Thoracic aorta (tissue), 2 donors: ENCODE measurements around the gene VPS54. TPM values are rescaled to one million over a fixed set of nuclear protein-coding genes. Genes with fewer than 3 reads are reported as not detected.

Experiments used
- ATAC-seq: fragments of 150-250 bp; one replicate; pipeline ENCODE4 v1.8.0; 2017; ENCODE audit warnings: low read depth; ENCODE audit not compliant: insufficient number of reproducible peaks, low FRiP score
- DNase-seq: peaks from one replicate; pipeline ENCODE4 v3.0.0-alpha.2; 2020; ENCODE audit warnings: low spot score
- H3K27ac ChIP-seq, 2 donors: fragments of 200-600 bp; sonication (generic); 1 replicate in 1 of 2; 2 replicates in 1 of 2; pipeline ENCODE4 v1.5.1; 2016; ENCODE audit warnings: mild to moderate bottlenecking in 2 of 2, moderate library complexity in 2 of 2
- H3K27me3 ChIP-seq: fragments of 200-600 bp; sonication (generic); replicated peaks from 2 replicates; pipeline ENCODE4 v1.6.0; 2016; ENCODE audit warnings: mild to moderate bottlenecking; ENCODE audit not compliant: insufficient read depth
- H3K36me3 ChIP-seq: fragments of 200-600 bp; sonication (generic); one replicate; pipeline ENCODE4 v1.5.1; 2016
- H3K4me1 ChIP-seq, 2 donors: fragments of 200-600 bp; sonication (generic); 1 replicate in 1 of 2; 2 replicates in 1 of 2; pipeline versions ENCODE4 v1.5.1 to v1.6.0; 2016; ENCODE audit warnings: low read depth in 2 of 2, mild to moderate bottlenecking in 1 of 2; ENCODE audit not compliant: control insufficient read depth in 1 of 2
- H3K4me3 ChIP-seq: fragments of 200-600 bp; sonication (generic); 2 replicates; pipeline ENCODE4 v1.5.1; 2016; ENCODE audit warnings: mild to moderate bottlenecking
- H3K9me3 ChIP-seq: fragments of 200-600 bp; sonication (generic); 2 replicates; pipeline ENCODE4 v1.5.1; 2016
- total RNA-seq, 2 donors: library from RNA; depleted of rRNA; stranded (reverse); fragments of >200 nt; gene quantifications; one replicate each; pipeline versions ENCODE4 v1.1.0 to v1.2.3, GENCODE V29; 2016
- TF ChIP-seq, protein P1 (sequence below): fragments of 200-600 bp; sonication (generic); IDR thresholded peaks from one replicate; pipeline ENCODE4 v1.5.1; 2019; ENCODE audit warnings: antibody characterized with exemption

VPS54 gene
- total RNA-seq, 2 donors from 2014 or later = 20.0 to 22.1 TPM

DNA sequence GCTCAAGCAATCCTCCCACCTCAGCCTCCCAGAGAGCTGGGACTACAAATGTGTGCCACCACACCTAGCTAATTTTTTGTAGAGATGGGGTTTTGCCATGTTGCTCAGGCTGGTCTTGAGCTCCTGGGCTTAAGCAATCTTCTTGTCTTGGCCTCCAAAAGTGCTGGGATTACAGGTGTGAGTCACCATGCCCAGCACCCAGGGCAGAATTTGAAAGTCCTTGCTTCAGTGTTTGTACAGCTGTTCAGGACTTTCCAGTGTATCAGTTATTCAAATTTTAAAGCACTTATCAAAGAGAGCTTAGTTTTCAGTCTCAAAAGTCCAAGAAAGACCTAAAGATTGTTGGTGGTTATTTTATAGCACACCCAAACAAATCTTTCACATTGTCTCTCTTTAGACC, 43.6 kb upstream of the VPS54 start:
- no peaks in the 10 kb centered on the region for H3K27me3 ChIP-seq
- no peak overlapping the region for H3K4me3 ChIP-seq
- ATAC-seq (no peak), DNase-seq (no peak)
- peaks cover 6% of the 10 kb centered on the region in 2 donors for H3K4me1 ChIP-seq
- H3K36me3 ChIP-seq = no peaks in the 10 kb centered on the region
- TF ChIP-seq, protein P1, sequence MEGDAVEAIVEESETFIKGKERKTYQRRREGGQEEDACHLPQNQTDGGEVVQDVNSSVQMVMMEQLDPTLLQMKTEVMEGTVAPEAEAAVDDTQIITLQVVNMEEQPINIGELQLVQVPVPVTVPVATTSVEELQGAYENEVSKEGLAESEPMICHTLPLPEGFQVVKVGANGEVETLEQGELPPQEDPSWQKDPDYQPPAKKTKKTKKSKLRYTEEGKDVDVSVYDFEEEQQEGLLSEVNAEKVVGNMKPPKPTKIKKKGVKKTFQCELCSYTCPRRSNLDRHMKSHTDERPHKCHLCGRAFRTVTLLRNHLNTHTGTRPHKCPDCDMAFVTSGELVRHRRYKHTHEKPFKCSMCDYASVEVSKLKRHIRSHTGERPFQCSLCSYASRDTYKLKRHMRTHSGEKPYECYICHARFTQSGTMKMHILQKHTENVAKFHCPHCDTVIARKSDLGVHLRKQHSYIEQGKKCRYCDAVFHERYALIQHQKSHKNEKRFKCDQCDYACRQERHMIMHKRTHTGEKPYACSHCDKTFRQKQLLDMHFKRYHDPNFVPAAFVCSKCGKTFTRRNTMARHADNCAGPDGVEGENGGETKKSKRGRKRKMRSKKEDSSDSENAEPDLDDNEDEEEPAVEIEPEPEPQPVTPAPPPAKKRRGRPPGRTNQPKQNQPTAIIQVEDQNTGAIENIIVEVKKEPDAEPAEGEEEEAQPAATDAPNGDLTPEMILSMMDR = no peak
- H3K27ac ChIP-seq = peak overlapping the region in 1 of 2 donors; percentile 11
- H3K9me3 ChIP-seq = no peaks in the 10 kb centered on the region

DNA sequence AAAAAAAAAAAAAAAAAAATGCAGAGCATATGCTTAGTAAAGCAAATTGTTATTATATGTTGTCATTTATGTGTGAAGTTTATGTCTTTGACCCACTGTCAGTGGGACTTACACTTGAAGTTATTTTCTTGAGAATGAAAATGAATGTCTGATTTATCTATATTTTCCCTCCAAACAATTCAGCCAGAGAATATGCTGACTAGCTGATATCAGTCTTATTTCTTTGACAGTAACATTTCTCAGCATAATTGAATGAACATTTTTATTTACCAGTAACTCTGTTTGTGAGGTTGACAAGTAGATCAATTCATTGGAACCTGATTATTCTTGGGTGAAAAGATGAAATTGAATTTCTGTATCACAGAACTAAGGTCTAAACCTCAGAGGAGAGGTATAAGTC, 40.0 kb upstream of the VPS54 start:
- Histone ChIP-seq H3K4me1 (peaks cover 3 to 6% of the 10 kb centered on the region in 2 donors), H3K36me3 (no peaks in the 10 kb centered on the region), H3K9me3 (no peaks in the 10 kb centered on the region), H3K27me3 (no peaks in the 10 kb centered on the region), H3K4me3 (no peak overlapping the region), H3K27ac (no peak overlapping the region)
- ATAC-seq (no peak), DNase-seq (no peak)
- TF ChIP-seq, protein P1 = no peak

DNA sequence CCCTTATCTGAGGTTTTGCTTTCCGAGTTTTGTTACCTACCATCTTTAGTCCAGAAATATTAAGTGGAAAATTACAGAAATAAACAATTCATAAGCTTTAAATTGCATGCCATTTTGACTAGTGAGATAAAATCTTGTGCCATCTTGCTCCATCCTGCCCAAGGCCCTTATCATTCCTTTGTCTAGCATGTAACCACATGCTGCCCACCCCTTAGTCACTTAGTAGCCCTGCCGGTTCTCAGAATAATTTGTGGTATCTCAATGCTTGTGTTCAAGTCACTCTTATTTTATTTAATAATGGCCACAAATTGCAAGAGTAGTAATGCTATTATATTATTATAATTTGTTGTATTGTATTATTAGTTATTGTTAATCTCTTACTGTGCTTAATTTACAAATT, 36.8 kb upstream of the VPS54 start:
- no peaks in the 10 kb centered on the region for H3K36me3 ChIP-seq
- no peak for ATAC-seq

DNA sequence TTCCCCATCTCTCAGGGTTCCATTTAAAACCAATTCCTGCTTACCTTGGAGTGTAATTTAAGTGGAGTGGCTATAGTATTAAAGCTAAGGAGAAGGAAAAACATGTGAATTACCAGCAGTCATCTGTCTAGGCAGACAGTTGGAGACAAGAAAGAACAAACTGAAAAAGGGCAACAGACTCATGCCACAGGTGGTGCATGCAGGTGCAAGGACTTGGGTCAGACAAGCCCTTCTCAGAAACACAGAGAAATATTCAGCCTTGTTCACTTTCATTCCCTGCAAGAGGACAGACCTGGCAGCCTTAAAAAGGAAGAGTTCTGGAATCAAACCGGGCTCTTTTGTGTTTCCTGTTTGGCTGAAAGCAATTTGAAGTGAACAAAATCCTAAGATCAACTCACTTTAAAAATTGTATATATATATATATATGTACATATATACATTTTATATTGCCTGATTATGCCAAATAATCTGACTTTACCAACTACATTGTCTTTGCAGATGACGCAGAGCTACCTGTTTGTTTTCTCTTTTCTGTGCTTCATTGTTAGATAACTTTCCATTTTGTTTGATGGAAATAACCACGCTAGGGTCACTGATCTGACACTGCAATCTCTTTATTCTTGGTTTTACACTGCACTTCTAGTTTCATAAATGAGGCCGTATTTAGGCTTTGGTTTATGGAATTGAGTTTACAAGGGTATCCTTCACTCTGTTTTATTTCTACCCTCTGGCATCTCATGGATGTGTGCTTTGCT, 35.1 kb upstream of the VPS54 start:
- Histone ChIP-seq H3K36me3 (no peaks in the 10 kb centered on the region), H3K4me3 (no peak overlapping the region), H3K27ac (no peak overlapping the region), H3K4me1 (no peaks in the 10 kb centered on the region), H3K9me3 (no peaks in the 10 kb centered on the region), H3K27me3 (no peaks in the 10 kb centered on the region)
- ATAC-seq (no peak), DNase-seq (no peak)
- TF ChIP-seq, protein P1 = no peak

More for the DNA sequence above, 36.8 kb upstream of the VPS54 start:
- DNase-seq = no peak
- Histone ChIP-seq H3K4me1 (no peaks in the 10 kb centered on the region), H3K4me3 (no peak overlapping the region), H3K9me3 (no peaks in the 10 kb centered on the region), H3K27me3 (no peaks in the 10 kb centered on the region), H3K27ac (no peak overlapping the region)
- TF ChIP-seq, protein P1 = no peak

DNA sequence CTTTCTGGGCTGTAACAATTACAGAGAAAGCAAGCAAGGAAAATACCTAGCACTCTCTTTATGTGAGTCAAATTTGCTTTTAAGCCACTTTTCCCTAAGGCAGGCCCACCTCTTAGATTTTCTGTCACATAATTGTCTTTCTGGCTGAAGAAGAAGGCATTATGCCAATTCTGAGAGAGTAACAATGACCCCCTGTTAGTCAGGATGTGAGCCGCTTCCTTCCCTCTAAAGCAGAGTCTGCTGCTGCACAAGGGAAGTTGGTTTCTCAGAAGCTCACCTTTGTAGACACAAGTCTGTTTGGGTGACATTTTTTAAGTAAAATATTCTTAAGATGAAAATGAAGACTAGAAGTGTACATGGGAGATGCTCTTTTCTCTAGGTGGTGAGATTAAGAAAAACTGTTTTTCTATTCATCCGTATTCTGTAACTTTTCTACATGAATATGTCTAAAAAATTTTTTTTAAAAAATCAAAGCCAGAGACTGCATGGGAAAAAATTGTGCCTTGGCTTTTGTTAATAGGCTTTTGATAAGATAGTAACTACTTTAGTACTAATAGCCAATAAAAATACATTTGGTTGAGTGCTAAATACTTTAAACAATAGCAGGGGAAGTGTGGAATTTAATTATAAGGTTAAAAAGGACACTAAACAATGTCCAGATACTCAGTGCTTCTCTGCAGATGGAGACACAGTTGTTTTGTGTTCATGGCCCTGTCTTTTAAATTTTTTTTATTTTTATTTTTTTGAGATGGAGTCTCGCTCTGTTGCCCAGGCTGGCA, 33.4 kb upstream of the VPS54 start:
- Histone ChIP-seq H3K36me3 (no peaks in the 10 kb centered on the region), H3K27me3 (no peaks in the 10 kb centered on the region), H3K27ac (no peak overlapping the region), H3K9me3 (no peaks in the 10 kb centered on the region), H3K4me1 (no peaks in the 10 kb centered on the region), H3K4me3 (no peak overlapping the region)
- TF ChIP-seq, protein P1 = no peak
- DNase-seq = no peak
- ATAC-seq = no peak
